WTC11 (cell line): ENCODE data around the gene SPEN.

Experiments used
- AFF4 ChIP-seq: sonication (generic); formaldehyde crosslinking; IDR thresholded peaks from 2 replicates; pipeline ENCODE4 v1.8.1; 2023; ENCODE audit warnings: mild to moderate bottlenecking, missing genetic modification reagents, borderline replicate concordance
- ATF2 ChIP-seq: sonication (generic); formaldehyde crosslinking; IDR thresholded peaks from 2 replicates; pipeline ENCODE4 v1.8.1; 2022; ENCODE audit warnings: low read depth, missing genetic modification reagents, borderline replicate concordance
- ATF3 ChIP-seq: sonication (generic); formaldehyde crosslinking; conservative IDR thresholded peaks from 2 replicates; pipeline ENCODE4 v1.8.1; 2022; ENCODE audit warnings: mild to moderate bottlenecking, missing genetic modification reagents
- CREM ChIP-seq: sonication (generic); formaldehyde crosslinking; IDR thresholded peaks from 2 replicates; pipeline ENCODE4 v1.8.1; 2022; ENCODE audit warnings: mild to moderate bottlenecking, missing genetic modification reagents, moderate library complexity
- CTCF ChIP-seq: fragments of 200-600 bp; IDR thresholded peaks from 2 replicates; pipeline ENCODE4 v1.8.0; 2022; ENCODE audit warnings: antibody characterized with exemption
- NR3C1 ChIP-seq: sonication (generic); formaldehyde crosslinking; conservative IDR thresholded peaks from 2 replicates; pipeline ENCODE4 v1.8.1; 2023; ENCODE audit warnings: low read depth, mild to moderate bottlenecking, missing genetic modification reagents
- SP1 ChIP-seq: sonication (generic); formaldehyde crosslinking; conservative IDR thresholded peaks from 2 replicates; pipeline ENCODE4 v1.8.1; 2022; ENCODE audit warnings: missing genetic modification reagents

- TF ChIP-seq CTCF, result no peak
- no peak for TF ChIP-seq AFF4 (CRISPR knock-in tag)
- no peak for TF ChIP-seq CREM (CRISPR knock-in tag)
- no peak for TF ChIP-seq ATF3 (CRISPR knock-in tag)
- TF ChIP-seq SP1 (CRISPR knock-in tag), result no peak
- TF ChIP-seq ATF2 (CRISPR knock-in tag), result no peak
- TF ChIP-seq NR3C1, result no peak
These were observed 21.9 kb downstream of the SPEN start for GRCh38 chr1:15869413-15869812.
